Hepatocyte (in vitro differentiated cells): Measurements from ENCODE around the gene PARP6.

Experiments
- CTCF ChIP-seq: fragments of 200-600 bp; sonication (generic); IDR thresholded peaks from 2 replicates; pipeline ENCODE4 v1.5.1; 2016; ENCODE audit warnings: antibody characterized with exemption, mild to moderate bottlenecking; ENCODE audit not compliant: poor library complexity
- EZH2 ChIP-seq: fragments of 200-600 bp; sonication (generic); IDR thresholded peaks from 2 replicates; pipeline ENCODE4 v1.6.1; 2016; ENCODE audit warnings: antibody characterized with exemption, mild to moderate bottlenecking, borderline replicate concordance
- EZH2phosphoT487 ChIP-seq: fragments of 200-600 bp; sonication (generic); IDR thresholded peaks from one replicate; pipeline ENCODE4 v1.6.1; 2018; ENCODE audit warnings: antibody characterized with exemption, mild to moderate bottlenecking, low read depth, moderate library complexity; ENCODE audit not compliant: unreplicated experiment, severe bottlenecking

- TF ChIP-seq CTCF (no peak), EZH2 (no peak), EZH2phosphoT487 (no peak)
Observed at GRCh38 chr15:72288796-72289596, 16.6 kb upstream of the PARP6 start.
